ENCODE measurements around the gene APH1A.
A peak's percentile ranks its signal among the peaks of the same experiment; 100 is the strongest.
"Not testable (repeated sequence)": the region's sequence is repeated elsewhere in the genome, so short reads cannot be mapped to it uniquely, and the experiment has no call there.

Gene APH1A

DNA sequence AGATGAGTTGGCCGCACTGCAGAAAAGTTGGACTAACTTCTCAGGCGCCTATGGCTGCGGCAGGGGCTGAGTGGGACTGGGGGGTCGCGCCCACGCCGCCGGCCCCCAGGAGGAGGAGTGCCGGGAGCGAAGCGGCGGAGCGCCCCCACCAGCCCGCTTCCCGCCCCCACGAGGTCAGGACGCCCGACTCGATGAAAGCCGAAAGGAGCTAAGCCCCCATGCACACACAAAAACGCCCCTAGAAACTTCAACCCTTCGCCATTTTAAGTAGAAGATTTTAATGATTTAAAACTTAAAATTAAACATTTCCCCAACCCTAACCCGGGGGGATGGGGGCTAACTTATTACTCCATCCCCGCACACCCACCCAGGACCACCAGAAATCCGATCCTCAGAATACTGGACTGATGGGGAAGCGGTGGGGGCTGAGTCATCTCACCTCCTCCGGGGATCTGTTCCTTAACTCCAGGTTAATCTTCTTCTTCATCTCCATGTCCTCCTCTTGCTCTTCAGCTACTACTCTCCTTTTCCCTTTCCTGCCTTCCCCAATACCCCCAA lies 33.4 kb downstream of the APH1A start:
- TF ChIP-seq, protein P1, sequence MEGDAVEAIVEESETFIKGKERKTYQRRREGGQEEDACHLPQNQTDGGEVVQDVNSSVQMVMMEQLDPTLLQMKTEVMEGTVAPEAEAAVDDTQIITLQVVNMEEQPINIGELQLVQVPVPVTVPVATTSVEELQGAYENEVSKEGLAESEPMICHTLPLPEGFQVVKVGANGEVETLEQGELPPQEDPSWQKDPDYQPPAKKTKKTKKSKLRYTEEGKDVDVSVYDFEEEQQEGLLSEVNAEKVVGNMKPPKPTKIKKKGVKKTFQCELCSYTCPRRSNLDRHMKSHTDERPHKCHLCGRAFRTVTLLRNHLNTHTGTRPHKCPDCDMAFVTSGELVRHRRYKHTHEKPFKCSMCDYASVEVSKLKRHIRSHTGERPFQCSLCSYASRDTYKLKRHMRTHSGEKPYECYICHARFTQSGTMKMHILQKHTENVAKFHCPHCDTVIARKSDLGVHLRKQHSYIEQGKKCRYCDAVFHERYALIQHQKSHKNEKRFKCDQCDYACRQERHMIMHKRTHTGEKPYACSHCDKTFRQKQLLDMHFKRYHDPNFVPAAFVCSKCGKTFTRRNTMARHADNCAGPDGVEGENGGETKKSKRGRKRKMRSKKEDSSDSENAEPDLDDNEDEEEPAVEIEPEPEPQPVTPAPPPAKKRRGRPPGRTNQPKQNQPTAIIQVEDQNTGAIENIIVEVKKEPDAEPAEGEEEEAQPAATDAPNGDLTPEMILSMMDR (IDR thresholded peaks at IDR 0.05; ENCODE audit: extremely low read depth, insufficient read depth, missing control alignments) = peak; percentile 13
- in situ Hi-C loops (cut with MboI; ENCODE audit: low pct_unique_long_range_greater_than_20kb, low sequenced_read_pairs, unreplicated experiment) = loop anchor here (25.0 kb wide), 1 partner anchor 727 kb away; the partner anchor contains the start of gene CERS2
- peak; percentile 53 for DNase-seq (ENCODE audit: low spot score)

DNA sequence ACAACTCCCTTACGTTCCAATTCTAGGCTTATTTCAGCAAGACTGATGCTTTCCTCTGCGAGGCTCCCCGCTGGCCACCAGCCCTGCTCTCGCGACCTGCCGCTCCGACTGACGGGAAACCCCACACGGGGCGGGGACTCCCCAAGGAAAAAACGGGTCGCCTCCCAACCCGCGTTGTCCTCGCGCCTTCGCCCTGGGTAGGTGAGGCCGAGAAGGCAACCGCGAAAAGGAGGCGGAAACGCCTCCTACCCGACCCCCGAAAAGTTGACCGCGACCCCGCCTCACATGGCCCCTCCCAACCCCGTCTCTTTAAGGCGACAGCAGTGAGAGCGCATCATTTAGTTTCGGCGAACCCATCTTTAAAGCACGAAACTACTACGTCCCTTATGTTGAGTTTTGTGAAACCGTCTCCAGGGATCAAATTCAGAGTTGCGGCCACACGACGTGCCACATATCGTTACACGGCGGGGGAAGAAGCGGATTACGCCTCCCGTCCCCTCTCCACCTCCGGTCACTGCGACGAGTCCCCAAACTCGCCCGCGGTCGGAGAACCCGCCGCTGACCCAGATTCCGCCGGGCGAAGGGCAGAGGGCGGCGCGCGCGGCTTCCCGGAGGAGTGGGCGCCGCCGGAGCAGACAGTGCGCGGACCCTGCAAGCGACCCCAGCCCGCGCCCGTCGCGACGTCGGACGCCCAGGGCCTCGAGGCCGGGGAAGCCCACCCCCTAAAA lies 34.1 kb downstream of the APH1A start:
- TF ChIP-seq, protein P1 (IDR thresholded peaks at IDR 0.05; ENCODE audit: extremely low read depth, insufficient read depth, missing control alignments) = no peak
- DNase-seq (ENCODE audit: low spot score) = peak; percentile 92
- in situ Hi-C loops (cut with MboI; ENCODE audit: low pct_unique_long_range_greater_than_20kb, low sequenced_read_pairs, unreplicated experiment) = loop anchor here (25.0 kb wide), 1 partner anchor 728 kb away; the partner anchor contains the start of gene CERS2

DNA sequence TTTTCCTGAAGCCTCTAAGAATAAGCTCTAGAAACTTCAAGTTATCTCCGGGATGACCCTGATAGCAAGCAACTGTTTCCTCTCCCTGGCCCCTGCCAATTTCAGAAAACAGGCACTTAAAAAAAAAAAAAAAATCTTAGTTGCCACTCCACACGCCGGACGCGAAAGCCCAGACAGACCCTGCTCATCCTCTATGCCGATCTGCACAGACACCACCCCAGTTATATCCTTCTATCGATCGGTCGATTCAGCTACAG lies 34.6 kb downstream of the APH1A start:
- no peak for DNase-seq (ENCODE audit: low spot score)
- TF ChIP-seq, protein P1 (IDR thresholded peaks at IDR 0.05; ENCODE audit: extremely low read depth, insufficient read depth, missing control alignments) = no peak

DNA sequence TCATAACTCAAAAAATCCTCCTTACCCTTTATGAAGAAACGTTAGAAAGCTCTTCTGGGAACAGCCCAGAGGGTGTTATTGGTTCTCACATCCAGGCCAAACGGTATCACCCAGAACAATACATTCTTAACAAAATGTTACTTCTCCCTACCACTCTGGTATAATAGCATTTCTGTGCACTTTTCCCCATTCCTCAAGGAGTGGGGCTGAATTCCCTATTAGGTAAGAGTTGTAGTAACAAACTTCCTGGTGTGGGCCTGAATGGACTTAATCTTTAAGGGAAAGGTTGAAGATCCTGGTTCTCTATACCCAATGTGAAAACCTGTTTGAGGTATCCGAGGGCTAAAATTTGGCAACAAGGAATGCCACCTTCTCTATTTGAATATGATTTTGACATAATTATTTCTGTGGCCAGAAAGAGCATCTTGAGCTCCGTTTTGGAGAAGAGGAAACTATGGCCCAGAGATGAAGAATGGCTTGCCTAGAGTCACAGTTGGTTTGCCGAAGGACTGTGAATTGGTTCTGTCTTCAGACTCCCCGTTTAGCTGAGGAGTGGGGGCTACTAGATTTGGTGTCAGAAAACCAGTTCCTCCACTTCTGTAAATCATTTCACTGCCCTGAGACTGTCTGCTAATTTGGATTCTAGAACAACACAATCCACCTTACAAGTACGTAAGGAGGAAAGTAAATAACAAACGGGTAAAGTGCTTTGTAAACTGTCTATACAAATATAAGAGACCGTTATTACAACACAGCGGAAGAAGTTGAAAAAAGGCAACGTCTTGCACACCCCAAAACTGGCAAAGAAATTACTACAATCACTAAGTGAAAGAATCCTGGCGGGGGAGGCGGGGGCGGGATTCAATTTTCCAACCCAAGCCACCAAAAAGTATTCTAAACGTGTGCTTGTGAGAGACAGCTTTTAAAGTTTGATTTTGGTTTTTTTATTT lies 35.2 kb downstream of the APH1A start:
- in situ Hi-C loops (cut with MboI; ENCODE audit: low pct_unique_long_range_greater_than_20kb, low sequenced_read_pairs, unreplicated experiment) = loop anchor here (25.0 kb wide), 1 partner anchor 729 kb away; the partner anchor contains the start of gene CERS2
- peak; percentile 30 for DNase-seq (ENCODE audit: low spot score)
- TF ChIP-seq, protein P1 (IDR thresholded peaks at IDR 0.05; ENCODE audit: extremely low read depth, insufficient read depth, missing control alignments) = no peak

More for the DNA sequence above, 34.6 kb downstream of the APH1A start:
- in situ Hi-C loops (cut with MboI; ENCODE audit: low pct_unique_long_range_greater_than_20kb, low sequenced_read_pairs, unreplicated experiment) = loop anchor here (25.0 kb wide), 1 partner anchor 728 kb away; the partner anchor contains the start of gene CERS2

DNA sequence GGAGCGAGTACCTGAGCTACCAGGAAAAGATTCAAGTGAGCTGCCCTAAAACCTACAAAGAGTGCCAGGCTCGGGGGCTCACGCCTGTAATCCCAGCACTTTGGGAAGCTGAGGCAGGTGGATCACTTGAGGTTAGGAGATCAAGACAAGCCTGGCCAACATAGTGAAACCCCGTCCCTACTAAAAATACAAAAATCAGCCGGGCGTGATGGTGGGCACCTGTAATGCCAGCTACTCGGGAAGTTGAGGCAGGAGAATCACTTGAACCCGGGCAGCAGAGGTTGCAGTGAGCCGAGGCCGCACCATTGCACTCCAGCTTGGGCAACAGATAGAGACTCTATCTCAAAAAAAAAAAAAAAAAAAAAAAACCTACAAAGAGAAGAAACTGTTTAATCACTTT lies 35.9 kb downstream of the APH1A start:
- in situ Hi-C loops (cut with MboI; ENCODE audit: low pct_unique_long_range_greater_than_20kb, low sequenced_read_pairs, unreplicated experiment) = loop anchor here (25.0 kb wide), 1 partner anchor 729 kb away; the partner anchor contains the start of gene CERS2
- DNase-seq (ENCODE audit: low spot score) = not testable (repeated sequence)

DNA sequence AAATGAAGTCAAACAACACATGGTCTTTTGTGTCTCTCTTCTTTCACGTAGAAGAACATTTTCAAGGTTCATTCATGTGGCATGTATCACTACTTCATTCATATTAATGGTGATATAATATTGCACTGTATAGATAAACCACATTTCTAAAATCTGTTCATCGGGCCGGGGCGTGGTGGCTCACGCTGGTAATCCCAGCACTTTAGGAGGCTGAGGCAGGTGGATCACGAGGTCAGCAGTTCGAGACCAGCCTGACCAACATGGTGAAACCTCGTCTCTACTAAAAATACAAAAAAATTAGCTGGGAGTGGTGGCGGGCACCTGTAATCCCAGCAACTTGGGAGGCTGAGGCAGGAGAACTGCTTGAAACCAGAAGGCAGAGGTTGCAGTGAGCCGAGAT lies 40.6 kb downstream of the APH1A start:
- not testable (repeated sequence) for DNase-seq (ENCODE audit: low spot score)
- in situ Hi-C loops (cut with MboI; ENCODE audit: low pct_unique_long_range_greater_than_20kb, low sequenced_read_pairs, unreplicated experiment) = loop anchor here (25.0 kb wide), 1 partner anchor 734 kb away; the partner anchor contains the start of gene CERS2

DNA sequence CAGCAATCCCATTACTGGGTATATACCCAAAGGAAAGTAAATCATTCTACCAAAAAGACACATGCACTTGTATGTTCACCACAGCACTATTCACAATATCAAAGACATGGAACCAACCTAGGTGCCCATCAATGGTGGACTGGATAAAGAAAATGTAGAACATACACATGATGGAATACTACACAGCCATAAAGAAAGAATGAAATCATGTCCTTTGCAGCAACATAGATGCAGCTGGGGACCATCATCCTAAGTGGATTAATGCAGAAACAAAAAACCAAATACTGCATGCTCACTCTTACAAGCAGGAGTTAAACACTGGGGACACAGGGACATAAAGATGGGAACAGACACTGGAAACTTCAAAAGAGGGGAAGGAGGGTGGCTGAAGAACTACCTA lies 41.6 kb downstream of the APH1A start:
- TF ChIP-seq, protein P1 (IDR thresholded peaks at IDR 0.05; ENCODE audit: extremely low read depth, insufficient read depth, missing control alignments) = no peak
- in situ Hi-C loops (cut with MboI; ENCODE audit: low pct_unique_long_range_greater_than_20kb, low sequenced_read_pairs, unreplicated experiment) = loop anchor here (25.0 kb wide), 1 partner anchor 735 kb away; the partner anchor contains the start of gene CERS2
- no peak for DNase-seq (ENCODE audit: low spot score)

All from GM13977 (cell line).